Measurements from ENCODE around the gene SMPD1. TPM values are rescaled to one million over a fixed set of nuclear protein-coding genes. Genes with fewer than 3 reads are reported as not detected.

SMPD1 gene
- total RNA-seq, 1 experiment from 2014 or later, result 2.8 TPM

DNA sequence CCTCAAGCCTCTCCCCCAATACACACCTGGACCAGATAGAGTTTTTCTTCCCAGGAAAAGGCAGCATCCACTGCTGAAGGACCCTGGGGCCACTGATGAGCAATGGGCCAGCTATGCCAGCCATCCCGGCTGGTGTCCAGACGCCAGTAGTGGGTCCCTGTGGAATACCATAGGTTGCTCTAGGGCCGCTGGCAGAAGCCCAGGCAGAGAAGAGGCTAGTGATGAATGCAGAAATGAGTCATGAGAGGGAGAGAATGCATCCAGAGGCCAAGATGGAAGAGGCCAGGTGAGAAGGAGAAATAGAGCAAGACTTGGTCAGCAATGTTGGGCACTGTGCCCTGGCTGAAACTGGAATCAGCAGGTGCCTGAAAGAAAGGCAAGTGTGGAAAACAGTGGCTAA is 41.6 kb downstream of the SMPD1 start:
- no peak for TF ChIP-seq SRF (IDR thresholded peaks at IDR 0.05; ENCODE audit: low read depth)
- TF ChIP-seq, protein P1, sequence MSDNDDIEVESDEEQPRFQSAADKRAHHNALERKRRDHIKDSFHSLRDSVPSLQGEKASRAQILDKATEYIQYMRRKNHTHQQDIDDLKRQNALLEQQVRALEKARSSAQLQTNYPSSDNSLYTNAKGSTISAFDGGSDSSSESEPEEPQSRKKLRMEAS (IDR thresholded peaks at IDR 0.05), result no peak
- peak; percentile 68 for TF ChIP-seq FOSL1 (IDR thresholded peaks at IDR 0.05; ENCODE audit: low read depth)
- TF ChIP-seq CEBPB (IDR thresholded peaks at IDR 0.05; ENCODE audit: low read depth), result peak; percentile 16; the same call in 1 of the 2 replicates
- TF ChIP-seq SP1 (IDR thresholded peaks at IDR 0.05; ENCODE audit: low read depth), result peak; percentile 24; the same call in 1 of the 2 replicates
- TF ChIP-seq CBX3 (IDR thresholded peaks at IDR 0.05; ENCODE audit: low read depth), result peak; percentile 55; the same call in 1 of the 2 replicates
- peak; percentile 66 for TF ChIP-seq JUND (IDR thresholded peaks at IDR 0.05)
- TF ChIP-seq, protein P2, sequence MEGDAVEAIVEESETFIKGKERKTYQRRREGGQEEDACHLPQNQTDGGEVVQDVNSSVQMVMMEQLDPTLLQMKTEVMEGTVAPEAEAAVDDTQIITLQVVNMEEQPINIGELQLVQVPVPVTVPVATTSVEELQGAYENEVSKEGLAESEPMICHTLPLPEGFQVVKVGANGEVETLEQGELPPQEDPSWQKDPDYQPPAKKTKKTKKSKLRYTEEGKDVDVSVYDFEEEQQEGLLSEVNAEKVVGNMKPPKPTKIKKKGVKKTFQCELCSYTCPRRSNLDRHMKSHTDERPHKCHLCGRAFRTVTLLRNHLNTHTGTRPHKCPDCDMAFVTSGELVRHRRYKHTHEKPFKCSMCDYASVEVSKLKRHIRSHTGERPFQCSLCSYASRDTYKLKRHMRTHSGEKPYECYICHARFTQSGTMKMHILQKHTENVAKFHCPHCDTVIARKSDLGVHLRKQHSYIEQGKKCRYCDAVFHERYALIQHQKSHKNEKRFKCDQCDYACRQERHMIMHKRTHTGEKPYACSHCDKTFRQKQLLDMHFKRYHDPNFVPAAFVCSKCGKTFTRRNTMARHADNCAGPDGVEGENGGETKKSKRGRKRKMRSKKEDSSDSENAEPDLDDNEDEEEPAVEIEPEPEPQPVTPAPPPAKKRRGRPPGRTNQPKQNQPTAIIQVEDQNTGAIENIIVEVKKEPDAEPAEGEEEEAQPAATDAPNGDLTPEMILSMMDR (IDR thresholded peaks at IDR 0.05 in 2 of 3, conservative IDR thresholded peaks at IDR 0.05 in 1 of 3; ENCODE audit: borderline replicate concordance in 1 of 3, insufficient read depth in 1 of 3, low read depth in 2 of 3, low read length in 2 of 3), result no peak
- Histone ChIP-seq H3K36me3 (ENCODE audit: control insufficient read depth in 1 of 2, insufficient read depth in 2 of 2, low read length in 2 of 2) (no peaks in the 10 kb centered on the region), H3K4me1 (ENCODE audit: control insufficient read depth in 1 of 2, insufficient read depth in 2 of 2, low read length in 2 of 2) (peaks cover 14 to 20% of the 10 kb centered on the region in 2 experiments), H3K4me2 (ENCODE audit: low read length) (peak overlapping the region; percentile 49), H3K4me3 (replicated peaks in 1 of 2; ENCODE audit: low read depth in 1 of 2, low read length in 2 of 2) (no peak overlapping the region), H2AFZ (ENCODE audit: low read depth, low read length, poor library complexity, severe bottlenecking) (no peak overlapping the region), H4K20me1 (ENCODE audit: insufficient read depth) (no peaks in the 10 kb centered on the region), H3K27me3 (ENCODE audit: insufficient read depth, low read length) (no peaks in the 10 kb centered on the region), H3K27ac (ENCODE audit: low read depth, low read length) (no peak overlapping the region), H3K9me3 (ENCODE audit: control insufficient read depth in 1 of 2, insufficient read depth in 1 of 2, low read depth in 1 of 2, low read length in 2 of 2) (no peaks in the 10 kb centered on the region), H3K79me2 (ENCODE audit: insufficient read depth, low read length) (no peaks in the 10 kb centered on the region), H3K9me2 (ENCODE audit: insufficient read depth) (no peaks in the 10 kb centered on the region), H3K9ac (ENCODE audit: low read length) (no peak overlapping the region)
- ChIA-PET CTCF (interaction anchor here (1.6 kb wide), 1 partner anchor 53 kb away, joined by 6 read pairs; no protein-coding TSS in a partner anchor), POLR2A (no interaction called here), RAD21 (ENCODE audit: low non-redundant PET in 1 of 2, low total read pairs in 2 of 2, uncharacterized antibody in 2 of 2, unreplicated experiment in 2 of 2) (no interaction called here)
- intact Hi-C loops (cut with micrococcal nuclease), result no loop called here
- DNase-seq (ENCODE audit: low read depth, low spot score), result peak; percentile 46
- BruUV-seq (replicated peaks), result no TSS peak
- ATAC-seq, result peak; percentile 88

Measured in HCT116 (cell line).